Pancreas (tissue), 10 donors: ENCODE results near the gene KREMEN1. TPM values are rescaled to one million over a fixed set of nuclear protein-coding genes. Genes with fewer than 3 reads are reported as not detected.

Source experiments
- ATAC-seq, 4 donors: fragments of 200-7000 bp; cut with Tn5 transposase; one replicate each; pipeline versions ENCODE4 v1.8.0 to v1.9.1; 2020; ENCODE audit warnings: mild to moderate bottlenecking in 4 of 4, moderate library complexity in 4 of 4
- DNase-seq, 6 donors: peaks; one replicate each; pipeline ENCODE4 v3.0.0-alpha.2; 2020
- FAIRE-seq: peaks from 2 replicates; lab custom pipeline; 2012; peaks lifted over from hg19 to GRCh38; lab: Jason Lieb, UNC
- H3K27ac ChIP-seq, 4 donors: fragments of 200-600 bp; sonication (generic); 1 replicate in 3 of 4; 2 replicates in 1 of 4; pipeline versions ENCODE4 v1.5.0 to v1.8.0; 2020
- H3K27me3 ChIP-seq, 4 donors: fragments of 200-600 bp; one replicate each; pipeline ENCODE4 v1.8.0; 2021
- H3K36me3 ChIP-seq, 3 donors: fragments of 200-600 bp; sonication (generic) in 1 of 3; one replicate each; pipeline versions ENCODE4 v1.5.0 to v1.8.0; 2020 to 2021
- H3K4me1 ChIP-seq, 3 donors: fragments of 200-600 bp; one replicate each; pipeline ENCODE4 v1.8.0; 2021
- H3K4me3 ChIP-seq, 4 donors: fragments of 200-600 bp; sonication (generic) in 2 of 4; one replicate each; pipeline versions ENCODE4 v1.5.0 to v1.8.0; 2020 to 2021
- H3K9me3 ChIP-seq, 4 donors: fragments of 200-600 bp; one replicate each; pipeline ENCODE4 v1.8.0; 2021
- CTCF ChIP-seq, 4 donors: fragments of 200-600 bp; sonication (generic) in 3 of 4; IDR thresholded peaks; one replicate each; pipeline versions ENCODE4 v1.5.0 to v1.8.0; 2021; ENCODE audit warnings: antibody characterized with exemption in 4 of 4
- whole genome bisulfite sequencing, 2 donors: extraction: QIAGEN DNeasy Blood & Tissue Kit; methylation state at CpG; one replicate each; pipeline ENCODE4 v1.1.7; 2013; 5-methylcytosine and 5-hydroxymethylcytosine counted together
- intact Hi-C, 3 donors: fragments of 100-400 bp; cut with DNase I; formaldehyde crosslinking; loops; one replicate each; pipeline versions ENCODE4 v1.11.1 to v1.14.2; 2022
- polyA plus RNA-seq, 2 donors: library from polyadenylated mRNA; stranded (reverse); fragments of 200-250 nt; gene quantifications; one replicate each; pipeline ENCODE4 v1.2.3, GENCODE V29; 2013
- total RNA-seq, 6 donors: library from RNA; stranded (reverse); fragmentation: NEBNext Ultra II Directional in 4 of 6; extraction: Animal tissue kit (Norgen Biotek cat#: 25700) in 4 of 6; gene quantifications; one replicate each; pipeline versions ENCODE4 v1.2.1 to v1.2.4, GENCODE V29; 2021 to 2023
- donor health status: healthy with polysubstance abuse.
- donor health status: DM: no; HTN: no; CAD: no; lungs with moderate emphysema.
- donor health status: DM: no; HTN: no; CAD: no.
- donor health status: control.
- donor health status: control.
- donor health status: Bipolar disorder and iron deficiency.
- donor health status: DM: yes; HTN: yes; CAD: no.
- donor health status: DM: no; HTN: no; CAD: no.
- donor health status: DM: no; HTN: no; CAD: no.
- donor health status: DM: yes; HTN: yes; CAD: no.

Gene KREMEN1
- total and polyA plus RNA-seq, 8 donors = 3.3 to 8.7 (median 4.5) TPM

- no peaks in the 10 kb centered on the region for H3K27me3 ChIP-seq
- WGBS, 2 donors = 94 to 95% methylated on average over 31 of the region's 31 CpGs
- FAIRE-seq (no peak), DNase-seq (no peak), ATAC-seq (no peak)
- H3K4me3 ChIP-seq = no peak overlapping the region
- no peak overlapping the region for H3K27ac ChIP-seq
- peaks cover 4 to 39% (median 19%) of the 10 kb centered on the region in 3 donors for H3K36me3 ChIP-seq
- no peaks in the 10 kb centered on the region for H3K4me1 ChIP-seq
- H3K9me3 ChIP-seq = no peaks in the 10 kb centered on the region
- intact Hi-C loops = no loop called here
- TF ChIP-seq CTCF (IDR thresholded peaks at IDR 0.05) = no peak
These were observed 23.8 kb upstream of the KREMEN1 start for GRCh38 chr22:29048822-29049654.

- no peak for TF ChIP-seq CTCF (IDR thresholded peaks at IDR 0.05)
- DNase-seq (peak in 2 of 6 donors; percentile 31 to 73), ATAC-seq (no peak), FAIRE-seq (no peak)
- intact Hi-C loops = loop anchor here in 1 of 3 donors (10.0 kb wide), 1 partner anchor 95 kb away; no protein-coding TSS in a partner anchor
- H3K4me3 ChIP-seq = no peak overlapping the region
- H3K27me3 ChIP-seq = no peaks in the 10 kb centered on the region
- H3K4me1 ChIP-seq = no peaks in the 10 kb centered on the region
- H3K27ac ChIP-seq = no peak overlapping the region
- H3K36me3 ChIP-seq = peaks cover 4 to 37% (median 19%) of the 10 kb centered on the region in 3 donors
- no peaks in the 10 kb centered on the region for H3K9me3 ChIP-seq
- WGBS, 2 donors = 91 to 93% methylated on average over 38 of the region's 38 CpGs
These were observed 23.1 kb upstream of the KREMEN1 start for GRCh38 chr22:29049655-29050263.

GRCh38 chr22:29050457-29050856 lies 22.4 kb upstream of the KREMEN1 start:
- Histone ChIP-seq H3K4me3 (no peak overlapping the region), H3K27me3 (no peaks in the 10 kb centered on the region), H3K27ac (no peak overlapping the region), H3K4me1 (no peaks in the 10 kb centered on the region), H3K36me3 (peaks cover 4 to 32% (median 19%) of the 10 kb centered on the region in 3 donors), H3K9me3 (no peaks in the 10 kb centered on the region)
- no peak for TF ChIP-seq CTCF (IDR thresholded peaks at IDR 0.05)
- ATAC-seq (no peak), DNase-seq (no peak), FAIRE-seq (no peak)
- WGBS, 2 donors = 94 to 95% methylated on average over 24 of the region's 24 CpGs
- intact Hi-C loops = loop anchor here in 1 of 3 donors (10.0 kb wide), 1 partner anchor 94 kb away; no protein-coding TSS in a partner anchor

- no peak overlapping the region for H3K27ac ChIP-seq
- 94 to 95% methylated on average over 8 of the region's 8 CpGs for WGBS, 2 donors
- H3K4me3 ChIP-seq = no peak overlapping the region
- DNase-seq (no peak), ATAC-seq (no peak), FAIRE-seq (no peak)
- H3K27me3 ChIP-seq = no peaks in the 10 kb centered on the region
- no peaks in the 10 kb centered on the region for H3K9me3 ChIP-seq
- intact Hi-C loops = loop anchor here in 1 of 3 donors (10.0 kb wide), 1 partner anchor 92 kb away; no protein-coding TSS in a partner anchor
- peaks cover 0 to 19% (median 18%) of the 10 kb centered on the region in 3 donors for H3K36me3 ChIP-seq
- TF ChIP-seq CTCF (IDR thresholded peaks at IDR 0.05) = no peak
- H3K4me1 ChIP-seq = no peaks in the 10 kb centered on the region
These were observed 19.7 kb upstream of the KREMEN1 start for GRCh38 chr22:29053048-29053702.
